Measurements from ENCODE around the gene NYNRIN.

Gene NYNRIN

GRCh38 chr14:24388474-24389179 lies 10.2 kb upstream of the NYNRIN start:
- no peak overlapping the region for H3K4me3 ChIP-seq (ENCODE audit: low read depth, low read length)
- DNase-seq (ENCODE audit: low read depth), result no peak

GRCh38 chr14:24389226-24389848 lies 9.5 kb upstream of the NYNRIN start:
- no peak overlapping the region for H3K4me3 ChIP-seq (ENCODE audit: low read depth, low read length)
- DNase-seq (ENCODE audit: low read depth), result no peak

GRCh38 chr14:24390701-24391468 lies 7.9 kb upstream of the NYNRIN start:
- H3K4me3 ChIP-seq (ENCODE audit: low read depth, low read length), result no peak overlapping the region
- no peak for DNase-seq (ENCODE audit: low read depth)

GRCh38 chr14:24392325-24393091 lies 6.3 kb upstream of the NYNRIN start:
- peak; percentile 30 for DNase-seq (ENCODE audit: low read depth)
- no peak overlapping the region for H3K4me3 ChIP-seq (ENCODE audit: low read depth, low read length)

GRCh38 chr14:24394275-24394674 lies 4.5 kb upstream of the NYNRIN start:
- DNase-seq (ENCODE audit: low read depth), result no peak
- H3K4me3 ChIP-seq (ENCODE audit: low read depth, low read length), result no peak overlapping the region

- DNase-seq (ENCODE audit: low read depth), result no peak
- no peak overlapping the region for H3K4me3 ChIP-seq (ENCODE audit: low read depth, low read length)
These were observed 2.9 kb upstream of the NYNRIN start for GRCh38 chr14:24395609-24396582.

GRCh38 chr14:24397639-24398292 lies 1.0 kb upstream of the NYNRIN start:
- DNase-seq (ENCODE audit: low read depth), result no peak
- no peak overlapping the region for H3K4me3 ChIP-seq (ENCODE audit: low read depth, low read length)

GRCh38 chr14:24398293-24398652 lies 530 bp upstream of the NYNRIN start:
- no peak for DNase-seq (ENCODE audit: low read depth)
- H3K4me3 ChIP-seq (ENCODE audit: low read depth, low read length), result peak overlapping the region; percentile 61

GRCh38 chr14:24399447-24399822 lies 632 bp downstream of the NYNRIN start:
- peak overlapping the region; percentile 61 for H3K4me3 ChIP-seq (ENCODE audit: low read depth, low read length)
- DNase-seq (ENCODE audit: low read depth), result no peak

GRCh38 chr14:24399999-24400718 lies 1.4 kb downstream of the NYNRIN start:
- peak overlapping the region; percentile 61 for H3K4me3 ChIP-seq (ENCODE audit: low read depth, low read length)

GRCh38 chr14:24401810-24402702 lies 3.3 kb downstream of the NYNRIN start:
- no peak overlapping the region for H3K4me3 ChIP-seq (ENCODE audit: low read depth, low read length)
- DNase-seq (ENCODE audit: low read depth), result no peak

More at GRCh38 chr14:24399999-24400718, 1.4 kb downstream of the NYNRIN start:
- DNase-seq (ENCODE audit: low read depth), result no peak

GRCh38 chr14:24403294-24403998 lies 4.6 kb downstream of the NYNRIN start:
- no peak overlapping the region for H3K4me3 ChIP-seq (ENCODE audit: low read depth, low read length)
- no peak for DNase-seq (ENCODE audit: low read depth)

GRCh38 chr14:24404814-24405213 lies 6.0 kb downstream of the NYNRIN start:
- no peak overlapping the region for H3K4me3 ChIP-seq (ENCODE audit: low read depth, low read length)
- DNase-seq (ENCODE audit: low read depth), result no peak

- no peak overlapping the region for H3K4me3 ChIP-seq (ENCODE audit: low read depth, low read length)
These were observed 7.6 kb downstream of the NYNRIN start for GRCh38 chr14:24406416-24406815.

GRCh38 chr14:24407608-24408325 lies 9.0 kb downstream of the NYNRIN start:
- no peak for DNase-seq (ENCODE audit: low read depth)
- no peak overlapping the region for H3K4me3 ChIP-seq (ENCODE audit: low read depth, low read length)

More at GRCh38 chr14:24406416-24406815, 7.6 kb downstream of the NYNRIN start:
- no peak for DNase-seq (ENCODE audit: low read depth)
